Stimulated activated CD8-positive, alpha-beta memory T cell treated with anti-CD3 and anti-CD28 coated beads, Interleukin-2, amount 100 ng/mL, for 1 hour (primary cell): Measurements from ENCODE around the gene ANKMY1.
"Not testable (repeated sequence)": the region's sequence is repeated elsewhere in the genome, so short reads cannot be mapped to it uniquely, and the experiment has no call there.

ENCODE experiments used
- DNase-seq, 2 donors: peaks; one replicate each; pipeline ENCODE4 v3.0.0-alpha.2; 2020; ENCODE audit warnings: low read depth in 2 of 2

The ANKMY1 gene

DNA sequence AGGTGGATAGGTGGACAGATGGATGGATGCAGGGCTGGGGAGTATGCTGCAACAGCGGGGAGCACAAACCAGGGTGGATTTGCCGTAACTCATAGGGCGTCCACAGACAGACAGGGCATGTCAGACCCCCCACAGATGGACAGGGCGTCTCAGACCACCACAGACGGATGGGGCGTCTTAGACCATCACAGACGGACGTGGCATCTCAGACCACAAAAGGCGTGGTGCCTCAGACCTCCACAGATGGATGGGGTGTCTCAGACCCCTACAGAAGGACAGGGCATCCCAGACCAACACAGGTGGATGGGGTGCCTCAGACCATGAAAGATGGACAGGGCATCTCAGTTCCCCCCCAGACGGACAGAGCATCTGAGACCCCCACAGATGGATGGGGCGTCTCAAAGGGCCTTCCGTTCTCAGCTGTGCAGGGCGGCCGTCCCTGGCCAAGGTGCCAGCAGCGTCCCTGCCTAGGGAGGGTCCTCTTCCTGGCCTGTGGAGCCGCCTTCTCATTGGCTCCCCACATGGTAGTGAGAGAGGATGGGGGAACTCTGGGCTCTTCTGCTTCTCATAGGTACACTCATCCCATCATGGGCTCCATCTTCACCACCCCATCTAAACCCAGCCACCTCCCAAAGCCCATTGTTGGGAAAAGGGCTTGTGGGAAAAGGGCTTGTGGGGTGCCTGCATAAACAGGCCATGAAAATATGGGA, 2.1 kb downstream of the ANKMY1 start:
- DNase-seq: no peak

DNA sequence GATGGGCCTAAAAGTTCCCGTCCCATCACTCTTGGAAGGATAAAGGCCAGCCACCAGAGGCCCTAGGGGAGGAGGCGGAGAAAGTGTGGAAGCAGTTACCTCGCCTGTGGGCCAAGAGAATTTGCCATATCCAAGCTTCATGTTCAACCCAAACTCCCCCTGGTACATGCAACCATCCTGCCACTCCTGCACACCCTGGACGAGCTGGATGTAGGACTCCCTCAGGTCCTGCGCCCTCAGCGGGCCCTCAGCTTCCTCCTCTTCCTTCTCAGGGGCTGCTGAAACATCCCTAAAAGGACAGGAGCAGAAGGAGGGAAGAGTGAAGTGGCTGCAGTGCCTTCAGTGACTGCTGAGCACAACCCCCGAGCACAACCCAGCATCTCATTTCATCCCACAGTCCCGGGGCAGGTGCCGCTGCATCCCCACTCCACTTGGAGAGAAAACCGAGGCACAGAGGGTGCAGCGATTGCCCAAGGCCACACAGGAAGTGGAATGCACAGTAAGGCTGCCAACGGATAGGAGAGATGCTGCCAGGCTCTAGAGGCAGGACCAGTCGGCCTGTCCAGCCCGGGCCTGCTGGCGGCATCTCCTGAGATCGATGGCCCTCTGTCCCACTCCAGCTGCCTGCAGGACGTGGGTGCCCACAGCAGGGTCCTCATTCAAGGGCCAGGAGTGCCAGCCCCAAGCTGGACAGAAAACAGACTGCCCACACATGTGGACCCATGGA, 2.9 kb downstream of the ANKMY1 start:
- DNase-seq: no peak

DNA sequence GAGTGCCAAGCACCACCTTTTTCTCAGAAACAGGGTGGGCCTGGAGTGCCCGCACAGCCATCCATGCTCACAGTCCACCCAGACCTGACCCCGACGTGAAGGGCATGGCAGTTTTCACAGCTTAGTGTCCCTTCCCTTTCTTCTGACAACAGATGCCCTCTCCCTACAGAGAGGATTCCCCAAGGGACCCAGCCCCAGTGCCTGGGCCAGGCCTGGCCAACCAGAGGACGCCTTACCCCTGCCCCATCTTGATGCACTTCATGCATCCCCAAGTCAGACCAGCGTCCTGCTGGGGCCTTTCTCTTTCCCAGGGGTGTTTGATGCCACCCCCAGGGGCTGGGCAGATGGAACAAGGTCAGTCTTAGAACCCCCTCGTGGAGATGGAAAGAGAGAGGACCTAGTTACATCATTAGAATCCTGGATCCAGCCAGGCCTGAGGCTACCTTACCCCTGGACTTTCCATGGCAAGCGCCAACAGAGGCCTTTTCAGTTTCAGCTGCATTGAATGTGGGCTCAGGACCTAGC, 3.8 kb downstream of the ANKMY1 start:
- DNase-seq: no peak

DNA sequence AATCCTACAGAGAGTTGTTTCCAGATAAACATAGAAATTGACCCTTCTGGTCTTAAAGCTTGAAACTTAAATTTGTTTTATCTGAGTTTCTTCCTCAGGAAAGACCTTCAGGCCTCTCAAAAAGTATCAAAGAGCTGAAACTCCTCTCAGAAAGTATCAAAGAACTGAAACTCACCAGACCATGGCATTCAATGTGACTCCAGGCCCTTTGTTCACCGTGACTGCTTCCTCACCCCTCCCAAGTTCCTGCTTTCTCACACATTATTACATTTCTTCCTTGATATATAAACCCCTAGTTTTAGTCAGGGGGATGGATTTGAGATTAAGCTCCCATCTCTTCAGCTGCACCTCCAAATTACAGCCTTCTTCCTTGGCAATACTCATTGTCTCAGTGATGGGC, 6.0 kb downstream of the ANKMY1 start:
- DNase-seq: no peak

DNA sequence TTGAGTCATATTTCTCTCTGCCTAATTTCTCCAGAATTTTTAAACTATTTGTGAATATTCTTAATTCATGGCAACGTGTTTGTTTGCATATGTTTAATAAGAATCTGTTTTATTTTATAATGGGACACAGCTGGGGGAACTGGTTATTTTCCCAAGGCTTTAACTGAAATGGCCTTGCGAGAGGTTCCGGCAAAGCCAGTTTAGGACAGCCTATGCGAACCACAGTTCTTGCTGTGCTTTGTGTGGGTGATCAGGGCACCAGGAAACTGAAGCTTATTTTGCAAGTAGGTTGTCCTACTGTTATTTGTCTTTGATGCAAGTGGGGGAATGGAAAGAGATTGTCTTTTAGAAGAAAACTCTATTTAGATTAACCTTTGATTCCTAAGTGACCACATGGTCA, 6.5 kb downstream of the ANKMY1 start:
- DNase-seq: no peak

DNA sequence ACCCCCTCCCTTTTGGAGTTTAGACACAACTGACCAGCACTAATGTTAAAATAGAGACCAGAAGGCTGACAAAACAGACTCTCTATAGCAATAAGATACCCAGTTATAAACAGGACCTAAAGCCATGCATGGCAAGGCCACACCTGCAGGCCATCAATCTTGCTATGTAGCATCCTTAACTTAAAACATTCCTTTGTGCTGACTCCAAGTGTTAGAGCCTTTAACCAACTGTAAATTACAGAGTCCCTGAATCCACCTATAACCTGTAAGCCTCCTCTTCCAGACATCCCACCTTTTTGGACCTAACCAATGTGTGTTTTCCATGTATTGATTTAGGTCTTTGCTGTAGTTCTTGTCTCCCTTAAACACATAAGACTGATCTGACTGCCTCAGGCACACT, 17.9 kb downstream of the ANKMY1 start:
- DNase-seq: no peak

DNA sequence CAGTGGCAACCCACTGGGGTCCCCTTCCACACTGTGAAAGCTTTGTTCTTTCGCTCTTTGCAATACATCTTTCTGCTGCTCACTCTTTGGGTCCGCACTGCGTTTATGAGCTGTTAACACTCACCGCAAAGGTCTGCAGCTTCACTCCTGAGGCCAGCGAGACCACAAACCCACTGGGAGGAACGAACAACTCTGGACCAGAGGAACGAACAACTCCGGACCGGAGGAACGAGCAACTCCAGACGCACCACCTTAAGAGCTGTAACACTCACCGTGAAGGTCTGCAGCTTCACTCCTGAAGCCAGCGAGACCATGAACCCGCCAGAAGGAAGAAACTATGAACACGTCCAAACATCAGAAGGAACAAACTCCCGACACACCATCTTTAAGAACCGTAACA, 18.7 kb downstream of the ANKMY1 start:
- not testable (repeated sequence) for DNase-seq

DNA sequence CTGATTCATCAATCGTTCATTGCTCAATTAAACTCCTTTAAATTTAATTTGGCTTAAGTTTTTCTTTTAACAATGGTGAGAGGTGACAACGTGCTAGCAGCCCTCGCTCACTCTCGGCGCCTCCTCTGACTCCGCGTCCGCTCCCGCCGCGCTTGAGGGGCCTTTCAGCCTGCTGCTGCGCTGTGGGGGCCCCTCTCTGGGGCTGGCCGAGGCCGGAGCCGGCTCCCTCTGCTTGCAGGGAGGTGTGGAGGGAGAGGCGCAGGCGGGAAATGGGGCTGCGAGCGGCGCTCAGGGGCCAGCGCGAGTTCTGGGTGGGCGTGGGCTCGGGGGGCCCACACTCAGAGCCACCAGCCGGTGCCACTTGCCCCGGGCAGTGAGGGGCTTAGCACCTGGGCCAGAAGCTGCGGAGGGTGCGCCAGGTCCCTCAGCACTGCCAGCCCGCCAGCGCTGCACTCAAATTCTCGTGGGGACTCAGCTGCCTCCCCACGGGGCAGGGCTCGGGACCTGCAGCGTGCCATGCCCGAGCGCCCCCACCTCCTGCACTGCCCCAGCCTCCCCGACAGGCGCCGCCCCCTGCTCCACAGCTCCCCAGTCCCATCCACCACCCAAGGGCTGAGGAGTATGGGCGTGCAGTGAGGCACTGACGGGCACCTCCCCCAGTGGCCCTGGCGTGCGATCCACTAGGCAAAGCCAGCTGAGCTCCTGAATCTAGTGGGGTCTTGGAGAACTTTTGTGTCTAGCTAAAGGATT, 19.6 kb downstream of the ANKMY1 start:
- DNase-seq: no peak

DNA sequence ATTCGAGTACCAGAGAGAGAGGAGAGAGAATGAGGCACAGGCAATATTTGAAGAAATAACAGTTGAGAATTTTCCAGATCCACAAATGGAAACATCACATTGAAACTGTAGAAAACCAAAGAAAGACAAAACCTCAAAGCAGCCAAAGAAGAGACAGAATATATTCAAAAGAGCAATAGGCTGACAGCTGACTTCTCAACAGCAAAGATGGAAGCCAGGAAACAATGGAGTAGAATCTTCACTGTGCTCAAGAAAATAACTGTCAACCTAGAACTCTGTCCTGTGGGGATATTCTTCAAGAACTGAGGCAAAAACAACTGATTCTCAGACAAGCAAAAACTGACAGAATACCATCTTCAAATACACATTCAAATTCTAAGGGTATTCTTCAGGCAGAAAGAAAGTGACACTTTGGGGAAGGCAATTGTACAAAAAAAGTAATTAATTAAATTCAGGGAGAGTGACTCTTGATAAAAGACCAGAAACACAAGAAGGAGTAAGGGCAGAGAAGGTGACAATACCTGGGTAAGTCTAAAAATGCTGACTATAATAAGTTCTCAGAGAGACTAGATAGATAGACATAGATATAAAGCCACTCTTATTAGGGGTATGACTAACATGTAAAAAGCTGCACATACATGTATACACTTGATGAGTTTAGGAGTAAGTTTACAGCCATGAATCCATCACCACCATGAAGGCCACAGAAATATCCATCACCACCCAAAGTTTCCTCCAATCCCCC, 25.6 kb downstream of the ANKMY1 start:
- no peak for DNase-seq

DNA sequence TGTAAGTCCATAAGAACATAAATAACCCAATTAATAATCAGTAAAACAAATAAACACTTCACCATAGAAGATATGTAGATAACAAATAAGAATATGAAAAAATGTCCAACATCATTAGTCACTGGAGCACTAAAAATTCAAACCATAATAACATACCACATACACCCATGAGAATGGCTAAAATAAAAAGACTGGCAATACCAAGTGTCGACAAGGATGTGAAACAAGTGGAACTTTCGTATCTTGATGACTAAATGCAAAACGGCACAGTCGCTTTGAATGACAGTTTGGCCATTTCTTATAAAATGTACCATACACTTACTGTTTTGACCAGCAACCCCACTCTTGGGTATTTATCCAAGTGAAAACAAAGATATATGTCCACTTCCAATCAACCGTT, 26.8 kb downstream of the ANKMY1 start:
- no peak for DNase-seq

DNA sequence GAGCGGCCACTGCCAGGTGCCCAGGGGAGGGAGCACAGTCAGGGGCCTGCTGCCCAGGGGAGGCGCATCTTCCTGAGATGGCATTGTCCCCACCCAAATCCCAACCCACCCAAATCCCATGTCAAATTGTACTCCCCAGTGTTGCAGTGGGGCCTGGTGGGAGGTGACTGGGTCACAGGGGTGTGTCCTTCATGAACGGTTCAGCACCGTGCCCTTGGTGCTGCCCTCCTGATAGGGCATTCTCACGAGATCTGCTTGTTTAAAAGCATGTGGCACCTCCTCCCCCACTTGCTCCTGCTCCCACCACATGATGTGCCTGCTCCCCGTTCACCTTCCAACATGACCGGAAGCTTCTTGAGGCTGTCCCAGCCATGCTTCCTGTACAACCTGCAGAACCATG, 27.6 kb downstream of the ANKMY1 start:
- DNase-seq: no peak

DNA sequence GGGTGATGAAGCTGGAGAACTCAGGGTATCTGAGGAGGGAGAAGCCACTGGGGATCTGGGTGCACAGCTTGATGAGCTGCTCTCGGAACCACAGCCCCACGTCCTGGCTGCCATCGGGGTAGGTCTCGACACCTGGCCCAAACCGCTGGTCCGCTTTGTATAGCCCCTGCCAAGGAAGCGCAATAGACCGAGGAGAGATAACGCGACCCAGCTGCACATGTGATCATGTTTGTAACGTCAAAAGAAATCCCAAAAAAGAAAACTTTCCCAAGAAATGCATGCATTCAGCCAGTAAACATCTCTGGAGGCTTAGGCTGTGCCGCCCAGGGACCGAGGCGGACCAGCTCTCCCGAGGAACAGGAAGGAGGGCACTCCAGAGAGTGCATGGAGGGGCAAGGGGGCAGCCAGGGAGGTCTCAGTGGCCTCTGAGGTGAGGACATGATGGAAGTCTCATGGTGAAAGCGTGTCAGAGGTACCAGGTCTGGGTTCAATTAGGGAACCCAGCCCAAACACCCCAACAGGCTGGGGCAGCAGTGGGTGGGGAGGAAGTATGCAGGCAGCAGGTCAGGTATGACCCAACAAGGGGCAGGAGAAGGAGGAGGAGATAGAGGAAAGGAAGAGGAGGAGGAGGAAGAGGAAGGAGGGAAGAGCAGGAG, 28.3 kb downstream of the ANKMY1 start:
- DNase-seq: no peak

DNA sequence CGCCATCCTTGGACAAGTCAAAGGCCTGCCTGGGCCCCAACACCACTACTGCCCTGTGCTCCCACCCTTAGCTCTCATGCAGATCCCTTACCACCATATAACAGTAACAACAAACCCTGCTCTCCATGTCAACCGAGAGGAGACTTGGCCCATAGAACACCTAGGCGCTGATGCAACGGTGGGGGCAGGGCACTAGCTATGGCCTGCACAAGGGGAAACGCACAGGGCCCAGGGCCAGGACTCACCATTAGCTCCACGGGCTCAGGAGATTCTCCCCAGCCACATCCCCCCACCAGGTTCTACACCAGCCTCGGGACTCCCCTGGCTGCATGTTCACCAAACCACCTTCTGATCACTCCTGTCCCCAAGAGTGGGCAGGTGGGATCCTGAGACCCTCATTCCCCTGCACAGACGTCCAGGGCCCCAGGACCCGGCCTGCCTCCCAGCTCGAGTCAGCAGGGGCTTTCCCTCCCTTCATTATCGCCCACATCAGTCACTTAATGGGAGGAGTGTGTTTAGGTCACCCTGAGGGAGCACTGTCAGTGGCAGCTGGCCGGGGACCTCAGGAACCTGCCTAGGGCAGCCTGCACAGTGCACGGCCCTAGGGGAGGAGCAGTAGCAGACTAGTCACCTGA, 29.3 kb downstream of the ANKMY1 start:
- DNase-seq: no peak

DNA sequence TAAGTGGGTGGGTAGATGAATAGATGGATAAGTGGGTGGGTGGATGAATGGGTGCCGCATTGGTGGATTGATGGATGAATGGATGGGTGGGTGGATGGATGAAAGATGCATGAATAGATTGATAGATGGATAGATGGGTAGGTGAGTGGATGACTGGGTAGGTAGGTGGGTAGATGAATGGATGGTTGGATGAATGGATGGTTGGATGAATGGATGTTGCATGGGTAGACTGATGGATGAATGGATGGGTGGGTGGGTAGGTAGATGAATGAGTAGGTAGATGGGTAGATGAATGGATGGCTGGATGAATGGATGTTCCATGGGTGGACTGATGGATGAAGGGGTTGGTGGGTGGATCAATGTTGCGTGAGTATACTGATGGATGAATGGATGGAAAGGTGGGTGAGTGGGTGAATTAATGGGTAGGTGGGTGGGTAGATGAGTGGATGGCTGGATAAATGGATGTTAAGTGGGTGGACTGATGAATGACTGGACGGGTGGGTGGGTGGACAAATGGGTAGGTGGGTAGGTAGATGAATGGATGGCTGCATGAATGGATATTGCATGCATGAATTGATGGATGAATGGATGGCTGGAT, 30.5 kb downstream of the ANKMY1 start:
- no peak for DNase-seq

DNA sequence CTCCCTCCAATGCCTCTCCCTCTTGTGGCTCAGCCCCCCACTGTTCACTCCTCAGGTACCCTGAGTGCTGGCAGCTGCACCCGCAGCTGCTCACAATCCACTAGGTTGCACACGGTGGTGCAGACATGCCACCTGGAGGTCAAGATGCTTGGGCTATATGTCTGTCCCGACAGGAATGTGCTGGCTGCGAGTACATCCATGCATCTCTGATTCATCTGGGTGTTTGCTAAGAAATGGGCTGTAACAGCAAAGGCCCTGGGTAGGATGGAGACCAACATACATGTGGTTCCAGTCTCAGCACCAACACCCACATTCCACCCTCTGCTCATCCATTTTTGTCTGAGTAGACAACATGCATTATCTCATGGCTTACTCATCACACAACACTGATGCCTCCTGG, 31.3 kb downstream of the ANKMY1 start:
- no peak for DNase-seq

DNA sequence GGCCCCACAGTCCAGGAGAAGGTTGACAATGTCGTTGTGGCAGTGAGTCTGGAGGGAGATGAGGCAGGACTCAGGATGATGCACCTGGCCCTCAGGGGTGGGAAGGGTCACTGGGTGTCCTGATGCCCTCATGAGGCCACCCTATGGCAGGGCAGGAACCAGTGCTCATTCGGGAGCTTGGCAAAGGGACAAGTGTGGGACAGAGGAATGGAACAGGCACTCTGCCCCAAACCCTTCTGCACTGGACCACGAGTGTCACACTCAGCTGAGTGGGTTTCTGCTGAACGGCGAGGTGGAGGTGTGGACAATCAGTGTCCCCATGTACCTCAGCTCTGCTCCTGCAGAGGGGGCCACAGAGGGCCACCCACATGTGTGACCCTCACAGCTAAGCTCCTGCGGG, 32.0 kb downstream of the ANKMY1 start:
- no peak for DNase-seq

DNA sequence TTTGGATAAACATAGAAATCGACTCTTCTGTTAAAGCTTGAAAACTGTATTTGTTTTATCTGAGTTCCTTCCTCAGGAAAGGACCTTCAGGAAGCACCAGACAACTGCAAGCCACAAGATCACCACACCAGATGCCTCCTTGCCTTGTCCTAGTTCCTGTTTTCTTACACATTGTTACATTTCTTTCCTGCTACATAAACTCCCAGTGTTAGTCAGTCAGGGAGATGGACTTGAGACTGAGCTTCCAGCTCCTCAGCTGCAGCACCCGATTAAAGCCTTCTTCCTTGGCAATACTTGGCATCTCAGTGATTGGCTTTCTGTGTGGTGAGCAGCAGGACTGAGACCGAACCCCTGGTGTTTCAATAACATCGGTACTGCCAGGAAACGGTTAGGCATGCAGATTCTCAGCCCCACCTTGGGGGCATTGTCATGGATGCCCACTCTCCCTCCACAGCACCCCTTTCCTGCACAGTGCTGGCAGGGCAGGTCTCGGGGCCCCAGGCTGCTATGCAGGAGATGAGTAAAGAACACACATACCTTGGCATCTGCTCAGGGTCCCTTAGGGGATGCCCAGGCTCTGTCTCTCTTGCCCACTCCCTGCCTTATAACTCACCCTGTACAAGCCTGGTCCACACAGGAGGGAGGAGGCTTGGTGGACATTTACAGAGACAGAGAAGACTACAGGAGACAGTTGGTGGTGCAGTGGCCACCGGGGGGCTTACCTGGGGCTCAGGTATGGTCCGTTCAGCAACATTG, 32.6 kb downstream of the ANKMY1 start:
- DNase-seq: no peak

DNA sequence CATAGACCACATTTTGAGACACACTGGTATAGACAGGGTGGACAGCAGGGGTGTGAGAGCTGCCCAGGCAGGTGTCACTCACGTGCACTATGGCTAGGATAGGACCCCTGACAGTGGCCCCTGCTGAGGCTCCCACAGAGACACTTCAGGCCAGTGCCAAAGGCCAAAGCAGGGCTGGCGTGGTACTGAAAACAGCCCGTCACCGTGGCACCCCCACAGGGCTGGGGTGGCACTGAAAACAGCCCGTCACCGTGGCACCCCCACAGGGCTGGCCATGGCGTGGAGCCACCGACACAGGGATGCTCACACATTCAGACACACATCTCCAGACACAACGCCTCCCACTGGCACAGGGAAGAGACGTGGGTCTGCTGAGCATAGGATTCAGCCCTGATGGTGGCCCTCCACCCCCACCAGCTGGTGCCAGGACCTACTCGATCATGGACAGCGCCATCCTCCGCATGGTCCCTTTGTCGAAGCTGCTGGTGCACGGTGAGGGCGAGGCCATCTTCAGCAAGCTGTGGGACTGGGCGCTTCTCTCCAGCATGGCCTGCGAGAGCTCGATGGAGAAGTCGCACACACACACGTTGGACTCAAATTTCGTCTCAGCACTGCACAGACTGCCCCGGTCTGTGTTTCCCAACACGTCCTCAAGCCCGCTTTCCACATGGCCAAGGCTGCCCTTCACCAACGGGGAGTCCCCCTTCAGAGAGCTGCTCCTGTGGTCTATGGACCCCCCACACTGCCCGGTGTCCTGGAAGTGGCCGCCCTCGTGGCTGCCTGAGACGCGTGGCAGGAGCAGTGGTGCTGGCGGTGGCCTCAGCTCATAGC, 34.1 kb downstream of the ANKMY1 start:
- DNase-seq: no peak

DNA sequence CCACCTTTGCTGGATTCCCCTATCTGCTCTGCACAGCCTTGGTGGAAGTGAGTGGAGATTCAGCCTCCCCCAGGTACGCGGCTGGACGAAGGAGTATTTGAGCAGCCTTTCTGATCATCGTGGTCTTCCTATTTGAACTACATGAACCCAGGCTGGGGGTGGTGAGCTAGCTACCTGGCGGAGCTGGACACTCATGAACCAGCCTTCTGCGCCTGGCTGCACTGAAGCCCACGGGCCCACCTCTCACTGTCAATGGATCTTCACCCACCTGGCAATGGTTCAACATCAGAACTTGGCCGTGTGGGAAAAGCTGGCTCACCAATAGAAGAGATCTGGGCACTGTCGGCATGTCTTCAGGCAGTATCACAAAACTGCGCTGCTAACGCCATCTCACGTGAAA, 35.4 kb downstream of the ANKMY1 start:
- no peak for DNase-seq
